GM06990 (cell line): ENCODE results near the gene ADCY5.

Experiments
- DNase-seq: peaks from one replicate; pipeline ENCODE4 v3.0.0-alpha.2; 2011; ENCODE audit not compliant: insufficient read length; ENCODE audit errors: extremely low read depth
- H3K27me3 ChIP-seq: replicated peaks from 2 replicates; pipeline ENCODE4 v1.6.0; 2011; ENCODE audit warnings: low read length; ENCODE audit not compliant: control insufficient read depth, insufficient read depth
- H3K36me3 ChIP-seq: 2 replicates; pipeline ENCODE4 v1.5.1; 2011; ENCODE audit warnings: low read length; ENCODE audit not compliant: control insufficient read depth, insufficient read depth
- H3K4me3 ChIP-seq: replicated peaks from 2 replicates; pipeline ENCODE4 v1.5.1; 2011; ENCODE audit warnings: low read depth, mild to moderate bottlenecking, control low read depth, low read length
- CTCF ChIP-seq: IDR thresholded peaks from 2 replicates; pipeline ENCODE4 v1.5.1; 2011; ENCODE audit warnings: low read length, control low read depth, mild to moderate bottlenecking, inconsistent platforms; ENCODE audit not compliant: insufficient read depth, poor library complexity, severe bottlenecking

ADCY5 gene

GRCh38 chr3:123281929-123282328 is 167.0 kb downstream of the ADCY5 start:
- Histone ChIP-seq H3K36me3 (no peaks in the 10 kb centered on the region), H3K27me3 (no peaks in the 10 kb centered on the region), H3K4me3 (no peak overlapping the region)
- TF ChIP-seq CTCF: no peak
- DNase-seq: no peak

- no peak for TF ChIP-seq CTCF
- DNase-seq: no peak
- Histone ChIP-seq H3K27me3 (no peaks in the 10 kb centered on the region), H3K4me3 (no peak overlapping the region), H3K36me3 (no peaks in the 10 kb centered on the region)
These were observed 167.5 kb downstream of the ADCY5 start for GRCh38 chr3:123281406-123281805.

GRCh38 chr3:123279121-123279520 is 169.8 kb downstream of the ADCY5 start:
- Histone ChIP-seq H3K4me3 (no peak overlapping the region), H3K36me3 (no peaks in the 10 kb centered on the region), H3K27me3 (no peaks in the 10 kb centered on the region)
- no peak for DNase-seq
- no peak for TF ChIP-seq CTCF

GRCh38 chr3:123278446-123278845 is 170.4 kb downstream of the ADCY5 start:
- Histone ChIP-seq H3K36me3 (no peaks in the 10 kb centered on the region), H3K4me3 (no peak overlapping the region), H3K27me3 (no peaks in the 10 kb centered on the region)
- no peak for TF ChIP-seq CTCF
- DNase-seq: no peak

- no peaks in the 10 kb centered on the region for H3K27me3 ChIP-seq
- TF ChIP-seq CTCF: no peak
- no peak for DNase-seq
These were observed 171.8 kb downstream of the ADCY5 start for GRCh38 chr3:123277106-123277505.

GRCh38 chr3:123276346-123277006 is 172.4 kb downstream of the ADCY5 start:
- Histone ChIP-seq H3K4me3 (no peak overlapping the region), H3K27me3 (no peaks in the 10 kb centered on the region), H3K36me3 (no peaks in the 10 kb centered on the region)
- no peak for DNase-seq
- TF ChIP-seq CTCF: no peak

More at GRCh38 chr3:123277106-123277505, 171.8 kb downstream of the ADCY5 start:
- Histone ChIP-seq H3K36me3 (no peaks in the 10 kb centered on the region), H3K4me3 (no peak overlapping the region)
